ENCODE data around the gene SAA1.
A peak's percentile ranks its signal among the peaks of the same experiment; 100 is the strongest.
"Not testable (repeated sequence)": the region's sequence is repeated elsewhere in the genome, so short reads cannot be mapped to it uniquely, and the experiment has no call there.

SAA1 gene

GRCh38 chr11:18261721-18262120, 4.3 kb upstream of the SAA1 start:
- DNase-seq, result no peak

GRCh38 chr11:18262681-18263350, 3.2 kb upstream of the SAA1 start:
- DNase-seq, result not testable (repeated sequence)

DNA sequence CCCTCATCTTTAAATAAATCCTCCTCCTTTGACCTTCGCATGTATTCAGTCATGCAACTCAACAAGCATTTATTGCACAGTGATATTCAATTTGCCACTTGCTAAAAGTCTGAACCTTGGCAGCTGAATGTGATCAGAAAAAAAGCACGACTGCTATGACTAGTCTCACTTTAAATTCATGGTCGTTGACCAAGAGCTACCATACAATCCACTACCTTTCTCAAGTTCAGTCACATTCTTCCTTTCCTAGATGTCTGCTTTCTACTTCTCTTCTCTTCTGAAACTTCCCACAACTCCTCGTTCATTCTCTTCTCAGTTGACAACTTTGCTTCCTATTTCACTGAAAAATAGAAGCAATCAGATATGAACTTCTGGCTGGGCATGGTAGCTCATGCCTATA, 2.0 kb upstream of the SAA1 start:
- DNase-seq, result no peak

DNA sequence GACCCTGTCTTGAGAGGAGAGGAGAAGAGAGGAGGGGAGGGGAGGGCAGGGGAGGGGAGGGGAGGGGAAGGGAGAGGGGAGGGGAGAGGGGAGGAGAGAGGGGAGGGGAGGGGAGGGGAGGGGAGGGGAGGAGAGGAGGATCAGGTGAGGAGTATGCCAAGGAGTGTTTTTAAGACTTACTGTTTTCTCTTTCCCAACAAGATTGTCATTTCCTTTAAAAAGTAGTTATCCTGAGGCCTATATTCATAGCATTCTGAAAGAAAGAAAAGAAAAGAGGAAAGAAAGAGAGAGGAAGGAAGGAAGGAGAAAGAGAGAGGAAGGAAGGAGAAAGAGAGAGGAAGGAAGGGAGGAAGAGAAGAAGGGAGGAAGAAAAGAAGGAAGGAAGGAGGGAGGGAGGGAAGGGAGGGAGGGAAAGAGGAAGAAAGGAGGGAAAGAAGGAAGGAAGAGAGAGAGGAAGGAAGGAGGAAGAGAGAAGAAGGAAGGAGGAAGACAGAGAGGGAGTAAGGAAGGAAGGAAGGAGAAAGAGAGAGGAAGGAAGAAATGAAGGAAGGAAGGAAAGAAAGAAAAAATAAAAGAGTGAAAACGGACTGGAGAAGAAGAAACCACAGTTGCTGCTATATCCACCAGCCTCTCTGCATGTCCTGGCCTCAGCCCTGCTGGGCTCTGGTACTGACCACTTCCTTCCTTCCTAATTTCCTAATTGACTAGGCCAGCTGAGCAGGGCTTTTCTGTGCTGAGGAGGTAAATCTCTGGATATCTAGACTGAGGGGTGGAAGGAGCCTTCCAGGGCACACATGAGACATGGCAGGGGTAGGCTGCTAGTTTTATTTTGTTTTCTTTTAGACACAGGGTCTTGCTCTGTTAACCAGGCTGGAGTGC, 1.1 kb upstream of the SAA1 start:
- DNase-seq, result no peak

GRCh38 chr11:18267335-18268133, 1.5 kb downstream of the SAA1 start:
- not testable (repeated sequence) for DNase-seq

DNA sequence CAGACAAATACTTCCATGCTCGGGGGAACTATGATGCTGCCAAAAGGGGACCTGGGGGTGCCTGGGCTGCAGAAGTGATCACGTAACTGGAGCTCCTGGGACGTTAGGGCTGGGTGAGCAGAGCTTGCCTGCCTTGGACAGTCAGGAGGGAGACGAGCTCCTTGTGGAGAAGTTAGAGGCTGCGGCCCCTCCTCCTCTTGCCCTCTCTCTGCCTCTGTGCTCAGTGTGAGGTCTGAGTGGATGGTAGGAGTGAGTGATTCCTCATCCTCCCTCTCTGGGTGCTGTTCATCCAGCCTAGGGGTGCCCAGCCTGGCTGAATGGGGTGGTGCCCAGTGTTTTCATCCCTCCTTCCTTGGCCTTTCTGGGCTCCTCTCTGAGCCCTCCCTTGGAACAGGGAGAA, 3.2 kb downstream of the SAA1 start:
- not testable (repeated sequence) for DNase-seq

DNA sequence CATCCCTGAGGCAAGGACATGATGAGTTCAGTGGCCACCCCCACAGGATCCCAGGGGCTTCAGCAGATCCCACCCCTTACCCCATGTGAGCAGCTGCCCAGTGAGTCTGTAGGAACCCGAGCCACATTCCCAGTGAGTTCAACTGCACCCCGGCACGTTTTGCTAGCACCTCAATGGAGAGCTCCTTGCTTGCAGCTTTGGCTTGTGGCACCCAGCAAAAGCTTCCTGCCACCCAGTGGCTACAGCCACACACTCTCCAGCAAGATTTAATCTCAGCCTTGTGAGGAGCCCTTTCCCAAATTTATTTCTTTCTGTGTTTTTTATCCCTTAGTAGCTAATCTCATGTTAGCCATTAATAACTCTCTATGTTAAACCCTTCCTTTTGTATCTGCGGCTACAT, 4.0 kb downstream of the SAA1 start:
- DNase-seq, result no peak

GRCh38 chr11:18271206-18271605, 5.1 kb downstream of the SAA1 start:
- no peak for DNase-seq

GRCh38 chr11:18277565-18278271, 11.7 kb downstream of the SAA1 start:
- peak; percentile 50 for DNase-seq

GRCh38 chr11:18280438-18281045, 14.5 kb downstream of the SAA1 start:
- no peak for DNase-seq

- no peak for DNase-seq
Measured at GRCh38 chr11:18282626-18283025, 16.6 kb downstream of the SAA1 start.

- DNase-seq, result no peak
Measured at GRCh38 chr11:18285841-18286240, 19.8 kb downstream of the SAA1 start.

DNA sequence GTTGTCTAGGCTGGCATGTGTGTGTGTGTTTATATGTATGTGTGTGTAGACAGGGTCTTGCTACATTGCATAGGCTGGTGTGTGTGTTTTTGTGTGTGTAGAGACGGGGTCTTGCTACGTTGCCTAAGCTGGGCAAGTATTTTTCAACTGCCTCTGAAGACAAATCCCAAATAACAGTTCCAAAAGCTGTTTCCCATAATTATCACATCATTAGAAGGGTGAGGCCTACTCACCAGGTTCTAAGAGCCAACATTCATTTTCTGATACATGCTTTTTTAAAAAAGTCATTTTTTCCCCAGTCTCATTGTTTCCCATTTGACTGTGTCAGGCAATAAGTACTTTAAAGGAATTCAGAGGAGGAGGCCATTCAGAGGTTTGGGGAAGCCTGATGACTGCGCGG, 22.8 kb downstream of the SAA1 start:
- no peak for DNase-seq

DNA sequence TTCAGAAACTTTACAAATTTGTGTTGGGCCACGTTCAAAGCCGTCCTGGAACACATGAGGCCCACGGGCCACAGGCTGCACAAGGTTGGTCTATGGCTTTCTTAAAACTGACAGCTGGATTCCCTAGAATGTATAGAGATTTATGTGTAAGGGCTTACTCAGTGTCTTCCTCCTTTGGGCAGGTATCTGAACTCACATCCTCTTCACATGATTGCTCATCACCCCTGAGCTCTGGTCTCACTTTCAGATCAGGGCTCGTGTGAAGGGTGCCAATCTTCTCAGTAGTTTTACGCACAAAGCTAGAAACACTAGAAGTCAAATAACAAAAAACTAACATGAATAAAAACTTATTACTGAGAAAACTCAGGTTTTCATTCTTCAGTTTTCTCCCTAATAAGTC, 28.8 kb downstream of the SAA1 start:
- no peak for DNase-seq

- DNase-seq, result no peak
Measured at GRCh38 chr11:18295316-18295715, 29.3 kb downstream of the SAA1 start.

- DNase-seq, result no peak
Measured at GRCh38 chr11:18299721-18300120, 33.7 kb downstream of the SAA1 start.

DNA sequence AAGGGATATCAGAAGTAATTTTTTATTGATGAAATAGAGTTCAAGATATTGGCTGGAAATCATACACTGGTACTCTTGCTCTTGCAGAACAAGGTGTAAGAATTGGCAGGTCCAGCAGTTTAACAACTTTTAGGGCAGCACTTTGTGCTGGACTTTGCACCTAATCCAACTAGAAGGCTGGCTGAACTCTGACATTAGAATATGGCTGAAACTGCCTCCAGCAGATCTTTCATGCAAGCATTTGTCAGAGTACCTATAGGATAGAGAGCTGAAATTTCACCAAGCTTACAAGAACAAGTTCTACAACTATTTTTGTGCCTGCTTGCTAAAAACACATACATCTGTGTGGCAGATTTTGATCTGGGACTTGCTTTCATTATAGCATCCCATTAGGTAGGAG, 38.7 kb downstream of the SAA1 start:
- no peak for DNase-seq

- no peak for DNase-seq
Measured at GRCh38 chr11:18307461-18308139, 41.5 kb downstream of the SAA1 start.

- DNase-seq, result no peak
Measured at GRCh38 chr11:18308242-18308641, 42.2 kb downstream of the SAA1 start.

DNA sequence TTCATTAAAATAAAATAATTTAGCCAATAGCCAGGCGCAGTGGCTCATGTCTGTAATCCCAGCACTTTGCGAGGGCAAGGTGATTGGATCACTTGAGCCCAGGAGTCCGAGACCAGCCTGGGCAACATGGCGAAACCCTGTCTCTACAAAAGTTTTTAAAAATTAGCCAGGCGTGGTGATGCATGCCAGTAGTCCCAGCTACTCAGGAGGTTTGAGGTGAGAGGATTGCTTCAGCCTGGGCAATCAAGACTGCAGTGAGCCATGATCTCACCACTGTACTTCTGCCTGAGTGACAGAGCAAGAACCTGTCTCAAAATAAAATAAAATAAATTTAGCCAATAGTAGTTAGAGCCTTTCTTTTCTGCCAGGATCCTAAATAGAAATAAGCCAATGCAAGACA, 43.6 kb downstream of the SAA1 start:
- DNase-seq, result no peak

DNA sequence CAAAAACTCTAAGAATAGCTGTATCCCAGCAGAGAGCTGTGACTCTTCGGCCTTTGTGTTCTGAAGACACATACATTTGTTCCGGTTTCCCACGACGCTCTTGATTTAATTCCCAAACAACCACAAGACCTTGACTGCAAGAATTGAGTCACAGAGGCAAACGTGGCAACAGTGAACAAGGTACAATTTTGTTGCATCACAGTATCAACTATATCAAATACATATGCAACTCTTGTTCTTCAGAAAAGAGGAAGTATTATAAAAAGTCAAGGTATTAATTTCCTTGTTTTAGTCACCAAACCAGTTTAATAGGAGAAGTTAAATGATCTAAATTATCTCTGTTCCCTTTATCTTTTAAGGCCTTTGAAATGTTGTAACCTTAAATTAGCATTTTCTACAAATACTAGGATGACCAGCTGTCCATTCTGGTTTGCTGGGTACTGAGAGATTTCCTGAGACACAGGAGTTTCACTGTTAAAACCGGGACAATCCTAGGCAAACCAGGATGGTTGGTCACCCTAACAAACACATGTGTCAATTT, 44.8 kb downstream of the SAA1 start:
- no peak for DNase-seq

GRCh38 chr11:18312012-18312411, 45.9 kb downstream of the SAA1 start:
- no peak for DNase-seq
